ENCODE measurements around the gene SAV1.
A peak's percentile ranks its signal among the peaks of the same experiment; 100 is the strongest.
"Not testable (repeated sequence)": the region's sequence is repeated elsewhere in the genome, so short reads cannot be mapped to it uniquely, and the experiment has no call there.

The SAV1 gene

GRCh38 chr14:50666772-50667683, 1.1 kb downstream of the SAV1 start:
- peak; percentile 24 for DNase-seq (ENCODE audit: low spot score)

- not testable (repeated sequence) for DNase-seq (ENCODE audit: low spot score)
These were observed 2.8 kb downstream of the SAV1 start for GRCh38 chr14:50665300-50665699.

- DNase-seq (ENCODE audit: low spot score): not testable (repeated sequence)
These were observed 3.5 kb downstream of the SAV1 start for GRCh38 chr14:50664579-50664978.

- DNase-seq (ENCODE audit: low spot score): no peak
These were observed 8.7 kb downstream of the SAV1 start for GRCh38 chr14:50659327-50659974.

GRCh38 chr14:50658203-50658602, 9.9 kb downstream of the SAV1 start:
- DNase-seq (ENCODE audit: low spot score): no peak

GRCh38 chr14:50657753-50658152, 10.4 kb downstream of the SAV1 start:
- DNase-seq (ENCODE audit: low spot score): no peak

GRCh38 chr14:50656776-50657175, 11.3 kb downstream of the SAV1 start:
- no peak for DNase-seq (ENCODE audit: low spot score)

GRCh38 chr14:50649691-50650090, 18.4 kb downstream of the SAV1 start:
- no peak for DNase-seq (ENCODE audit: low spot score)

- no peak for DNase-seq (ENCODE audit: low spot score)
These were observed 20.4 kb downstream of the SAV1 start for GRCh38 chr14:50647753-50648152.

GRCh38 chr14:50647282-50647681, 20.8 kb downstream of the SAV1 start:
- DNase-seq (ENCODE audit: low spot score): no peak

- DNase-seq (ENCODE audit: low spot score): no peak
These were observed 33.0 kb downstream of the SAV1 start for GRCh38 chr14:50635141-50635540.

GRCh38 chr14:50633954-50634353, 34.2 kb downstream of the SAV1 start:
- no peak for DNase-seq (ENCODE audit: low spot score)

GRCh38 chr14:50631408-50631821, 36.7 kb downstream of the SAV1 start:
- no peak for DNase-seq (ENCODE audit: low spot score)

GRCh38 chr14:50624947-50625346, 43.2 kb downstream of the SAV1 start:
- not testable (repeated sequence) for DNase-seq (ENCODE audit: low spot score)

- DNase-seq (ENCODE audit: low spot score): no peak
These were observed 43.7 kb downstream of the SAV1 start for GRCh38 chr14:50624447-50624846.

- no peak for DNase-seq (ENCODE audit: low spot score)
These were observed 45.1 kb downstream of the SAV1 start for GRCh38 chr14:50622978-50623377.

GRCh38 chr14:50620341-50620740, 47.8 kb downstream of the SAV1 start:
- no peak for DNase-seq (ENCODE audit: low spot score)

GRCh38 chr14:50619569-50620141, 48.5 kb downstream of the SAV1 start:
- DNase-seq (ENCODE audit: low spot score): peak; percentile 17

- no peak for DNase-seq (ENCODE audit: low spot score)
These were observed 51.8 kb downstream of the SAV1 start for GRCh38 chr14:50616275-50616674.

GRCh38 chr14:50615552-50615951, 52.6 kb downstream of the SAV1 start:
- no peak for DNase-seq (ENCODE audit: low spot score)

GRCh38 chr14:50615056-50615455, 53.0 kb downstream of the SAV1 start:
- no peak for DNase-seq (ENCODE audit: low spot score)

GRCh38 chr14:50612806-50613205, 55.3 kb downstream of the SAV1 start:
- DNase-seq (ENCODE audit: low spot score): no peak

- no peak for DNase-seq (ENCODE audit: low spot score)
These were observed 57.6 kb downstream of the SAV1 start for GRCh38 chr14:50610465-50610864.

Data from SK-N-DZ (cell line).